ENCODE results near the gene AP2A1.

The AP2A1 gene

GRCh38 chr19:49829200-49829599, 62.4 kb downstream of the AP2A1 start:
- H3K4me3 ChIP-seq (ENCODE audit: low read length) = no peak overlapping the region
- TF ChIP-seq, protein P1, sequence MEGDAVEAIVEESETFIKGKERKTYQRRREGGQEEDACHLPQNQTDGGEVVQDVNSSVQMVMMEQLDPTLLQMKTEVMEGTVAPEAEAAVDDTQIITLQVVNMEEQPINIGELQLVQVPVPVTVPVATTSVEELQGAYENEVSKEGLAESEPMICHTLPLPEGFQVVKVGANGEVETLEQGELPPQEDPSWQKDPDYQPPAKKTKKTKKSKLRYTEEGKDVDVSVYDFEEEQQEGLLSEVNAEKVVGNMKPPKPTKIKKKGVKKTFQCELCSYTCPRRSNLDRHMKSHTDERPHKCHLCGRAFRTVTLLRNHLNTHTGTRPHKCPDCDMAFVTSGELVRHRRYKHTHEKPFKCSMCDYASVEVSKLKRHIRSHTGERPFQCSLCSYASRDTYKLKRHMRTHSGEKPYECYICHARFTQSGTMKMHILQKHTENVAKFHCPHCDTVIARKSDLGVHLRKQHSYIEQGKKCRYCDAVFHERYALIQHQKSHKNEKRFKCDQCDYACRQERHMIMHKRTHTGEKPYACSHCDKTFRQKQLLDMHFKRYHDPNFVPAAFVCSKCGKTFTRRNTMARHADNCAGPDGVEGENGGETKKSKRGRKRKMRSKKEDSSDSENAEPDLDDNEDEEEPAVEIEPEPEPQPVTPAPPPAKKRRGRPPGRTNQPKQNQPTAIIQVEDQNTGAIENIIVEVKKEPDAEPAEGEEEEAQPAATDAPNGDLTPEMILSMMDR (conservative IDR thresholded peaks at IDR 0.05; ENCODE audit: low read depth, low read length) = no peak
- no peak for DNase-seq (ENCODE audit: low read depth)

DNA sequence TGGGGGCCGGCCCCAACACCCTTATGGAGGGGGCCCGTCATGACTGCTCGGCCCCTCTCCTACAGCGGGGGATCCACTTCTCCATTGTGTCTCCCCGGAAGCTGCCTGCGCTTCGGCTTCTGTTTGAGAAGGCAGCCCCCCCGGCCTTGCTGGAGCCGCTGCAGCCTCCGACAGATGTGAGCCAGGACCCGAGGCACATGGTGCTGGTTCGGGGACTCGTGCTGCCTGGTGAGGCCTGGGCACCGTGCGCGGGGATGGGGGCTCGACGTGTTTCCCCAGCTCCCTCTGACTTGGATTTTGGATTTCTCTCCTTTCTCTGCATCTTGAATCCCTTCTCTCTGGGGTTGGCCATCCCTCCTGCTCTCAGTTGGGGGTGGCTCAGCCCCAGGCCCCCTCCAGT, 62.9 kb downstream of the AP2A1 start:
- no peak for DNase-seq (ENCODE audit: low read depth)
- no peak overlapping the region for H3K4me3 ChIP-seq (ENCODE audit: low read length)
- TF ChIP-seq, protein P1 (conservative IDR thresholded peaks at IDR 0.05; ENCODE audit: low read depth, low read length) = no peak

- no peak overlapping the region for H3K4me3 ChIP-seq (ENCODE audit: low read length)
- TF ChIP-seq, protein P1 (conservative IDR thresholded peaks at IDR 0.05; ENCODE audit: low read depth, low read length) = no peak
- DNase-seq (ENCODE audit: low read depth) = no peak
Measured at GRCh38 chr19:49830766-49831165, 64.0 kb downstream of the AP2A1 start.

DNA sequence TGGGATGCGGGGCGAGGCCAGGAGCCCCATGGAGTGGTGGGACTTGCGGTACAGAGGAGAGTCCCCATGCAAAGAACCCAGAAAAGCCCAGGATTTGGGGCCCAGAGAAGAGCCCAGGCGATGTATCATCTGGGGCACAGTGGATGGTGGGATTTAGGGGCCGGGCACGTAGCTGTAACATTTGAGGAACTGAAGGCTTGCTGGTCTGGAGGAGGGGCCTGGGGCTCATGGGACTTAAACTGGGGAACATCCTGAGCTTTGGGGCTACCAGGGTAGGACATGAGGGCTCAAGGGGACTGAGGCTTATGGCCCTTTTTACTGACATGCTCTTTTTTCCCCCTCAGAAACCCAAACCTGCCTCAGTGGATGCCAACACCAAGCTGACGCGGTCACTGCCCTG, 64.8 kb downstream of the AP2A1 start:
- DNase-seq (ENCODE audit: low read depth) = no peak
- TF ChIP-seq, protein P1 (conservative IDR thresholded peaks at IDR 0.05; ENCODE audit: low read depth, low read length) = no peak
- no peak overlapping the region for H3K4me3 ChIP-seq (ENCODE audit: low read length)

- DNase-seq (ENCODE audit: low read depth) = no peak
- TF ChIP-seq, protein P1 (conservative IDR thresholded peaks at IDR 0.05; ENCODE audit: low read depth, low read length) = no peak
- H3K4me3 ChIP-seq (ENCODE audit: low read length) = no peak overlapping the region
Measured at GRCh38 chr19:49832556-49832955, 65.8 kb downstream of the AP2A1 start.

DNA sequence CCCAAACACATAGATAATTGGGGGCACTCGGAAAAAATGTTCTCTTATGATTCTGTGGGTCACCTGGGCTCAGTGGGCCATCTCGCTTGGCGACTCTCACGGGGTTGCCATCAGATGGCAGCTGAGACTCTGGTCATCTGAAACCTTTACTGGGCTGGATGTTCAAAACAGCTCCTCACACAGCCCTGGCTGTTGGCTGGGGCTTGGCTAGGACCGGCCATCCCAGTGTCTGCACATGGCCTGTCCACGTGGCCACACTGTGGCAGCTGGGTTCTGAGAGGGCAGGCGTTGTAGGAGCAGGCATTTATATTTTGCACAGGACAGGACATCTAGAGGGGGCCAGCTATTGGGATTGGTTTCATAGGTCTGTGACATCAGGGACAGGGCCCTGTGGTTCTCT, 66.8 kb downstream of the AP2A1 start:
- H3K4me3 ChIP-seq (ENCODE audit: low read length) = no peak overlapping the region
- TF ChIP-seq, protein P1 (conservative IDR thresholded peaks at IDR 0.05; ENCODE audit: low read depth, low read length) = no peak
- DNase-seq (ENCODE audit: low read depth) = no peak

DNA sequence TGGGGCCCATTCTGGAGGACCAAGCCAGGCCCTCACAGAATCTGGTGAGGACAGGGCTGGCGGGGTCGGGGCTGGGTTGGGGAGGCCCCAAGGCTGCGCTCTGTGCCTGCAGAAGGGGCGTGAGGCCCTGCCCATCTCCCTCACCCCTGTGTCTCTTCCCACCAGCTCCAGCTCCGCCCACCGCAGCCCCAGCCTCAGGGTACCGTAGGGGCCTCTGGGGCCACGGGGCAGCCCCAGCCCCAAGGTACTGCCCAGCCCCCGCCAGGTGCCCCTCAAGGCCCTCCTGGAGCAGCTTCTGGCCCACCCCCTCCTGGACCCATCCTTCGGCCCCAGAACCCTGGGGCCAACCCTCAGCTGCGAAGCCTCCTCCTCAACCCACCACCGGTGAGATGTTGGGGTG, 68.8 kb downstream of the AP2A1 start:
- TF ChIP-seq, protein P1 (conservative IDR thresholded peaks at IDR 0.05; ENCODE audit: low read depth, low read length) = no peak
- H3K4me3 ChIP-seq (ENCODE audit: low read length) = no peak overlapping the region
- no peak for DNase-seq (ENCODE audit: low read depth)
